ENCODE measurements around the gene NRF1.

Gene NRF1

GRCh38 chr7:129741743-129742213 lies 130.3 kb downstream of the NRF1 start:
- DNase-seq = no peak

- DNase-seq = no peak
These were observed 130.7 kb downstream of the NRF1 start for GRCh38 chr7:129742256-129742655.

GRCh38 chr7:129746857-129747529 lies 135.5 kb downstream of the NRF1 start:
- DNase-seq = no peak

GRCh38 chr7:129748356-129749109 lies 137.0 kb downstream of the NRF1 start:
- DNase-seq = no peak

- no peak for DNase-seq
These were observed 138.6 kb downstream of the NRF1 start for GRCh38 chr7:129750091-129750490.

- no peak for DNase-seq
These were observed 139.0 kb downstream of the NRF1 start for GRCh38 chr7:129750501-129750900.

GRCh38 chr7:129751916-129752315 lies 140.4 kb downstream of the NRF1 start:
- no peak for DNase-seq

- DNase-seq = no peak
These were observed 141.2 kb downstream of the NRF1 start for GRCh38 chr7:129752760-129753159.

- DNase-seq = no peak
These were observed 142.9 kb downstream of the NRF1 start for GRCh38 chr7:129754406-129754805.

- DNase-seq = no peak
These were observed 146.5 kb downstream of the NRF1 start for GRCh38 chr7:129757991-129758390.

- no peak for DNase-seq
These were observed 151.0 kb downstream of the NRF1 start for GRCh38 chr7:129762387-129762969.

GRCh38 chr7:129764247-129765084 lies 152.9 kb downstream of the NRF1 start:
- DNase-seq = no peak

- no peak for DNase-seq
These were observed 153.8 kb downstream of the NRF1 start for GRCh38 chr7:129765352-129765751.

- DNase-seq = no peak
These were observed 155.8 kb downstream of the NRF1 start for GRCh38 chr7:129767120-129768015.

GRCh38 chr7:129768614-129769399 lies 157.3 kb downstream of the NRF1 start:
- no peak for DNase-seq

- DNase-seq = no peak
These were observed 157.9 kb downstream of the NRF1 start for GRCh38 chr7:129769400-129769774.

- DNase-seq = no peak
These were observed 158.6 kb downstream of the NRF1 start for GRCh38 chr7:129769866-129770808.

- no peak for DNase-seq
These were observed 159.8 kb downstream of the NRF1 start for GRCh38 chr7:129771201-129771927.

- DNase-seq = no peak
These were observed 160.5 kb downstream of the NRF1 start for GRCh38 chr7:129771928-129772479.

All from activated gamma-delta T cell (primary cell).